GM13976 (cell line): ENCODE measurements around the gene AQP12B.

ENCODE experiments used
- DNase-seq: peaks from one replicate; pipeline ENCODE4 v3.0.0; 2012; ENCODE audit warnings: low spot score
- in situ Hi-C: fragments of 300-500 bp; cut with MboI; formaldehyde crosslinking; loops from one replicate; pipeline ENCODE4 v1.12.0; 2022; ENCODE audit warnings: low sequenced_read_pairs, mixed read lengths, inconsistent platforms; ENCODE audit not compliant: unreplicated experiment
- TF ChIP-seq, protein P1 (sequence below): IDR thresholded peaks from 2 replicates; pipeline ENCODE4 v1.5.1; 2012; ENCODE audit warnings: borderline replicate concordance, mild to moderate bottlenecking; ENCODE audit not compliant: insufficient read depth; ENCODE audit errors: extremely low read depth, missing control alignments, control extremely low read depth

The AQP12B gene

DNA sequence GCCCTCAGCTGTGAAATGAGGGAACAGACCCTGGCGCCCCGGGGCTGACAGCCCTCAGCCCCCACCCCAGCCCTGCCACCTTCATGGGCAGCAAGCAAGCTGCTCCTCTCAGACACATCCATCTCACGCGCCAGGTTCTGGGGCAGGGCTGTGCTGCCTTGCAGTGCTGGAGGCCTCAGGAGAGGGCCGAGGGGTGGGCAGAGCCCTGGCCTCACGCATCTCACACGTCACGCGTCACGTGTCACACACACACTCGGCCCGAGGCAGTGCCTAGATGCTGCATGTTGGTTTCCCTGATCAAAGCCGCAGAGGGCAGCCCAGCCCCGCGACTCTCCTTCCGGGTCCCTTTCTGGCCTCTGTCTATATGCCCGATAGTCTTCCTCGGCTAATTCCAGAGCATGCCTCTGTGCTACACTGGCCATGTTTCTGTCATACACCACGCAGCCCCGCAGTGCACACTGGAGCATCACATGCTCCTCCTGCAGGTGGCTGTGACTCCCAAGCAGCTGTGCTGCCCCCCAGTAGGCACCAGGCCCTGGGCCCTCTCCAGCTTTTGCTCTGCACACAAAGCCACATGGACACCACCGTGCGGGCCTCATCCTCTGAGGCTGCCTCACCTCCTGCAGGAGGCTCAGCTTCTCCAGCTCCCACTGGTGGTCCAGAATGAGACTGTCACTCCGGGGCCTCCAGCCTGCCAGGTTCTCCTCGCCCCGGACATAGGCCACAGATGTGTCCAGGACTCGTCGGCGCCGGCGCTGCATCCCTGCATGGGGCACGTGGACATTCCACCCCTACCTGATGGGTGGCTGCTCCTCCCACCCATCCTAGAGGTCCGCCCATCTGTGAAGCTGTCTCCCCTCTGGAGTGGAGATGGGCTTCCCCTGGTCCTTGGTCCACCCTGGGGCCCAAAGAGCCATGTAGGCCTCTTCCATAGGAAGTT, 40.4 kb upstream of the AQP12B start:
- TF ChIP-seq, protein P1, sequence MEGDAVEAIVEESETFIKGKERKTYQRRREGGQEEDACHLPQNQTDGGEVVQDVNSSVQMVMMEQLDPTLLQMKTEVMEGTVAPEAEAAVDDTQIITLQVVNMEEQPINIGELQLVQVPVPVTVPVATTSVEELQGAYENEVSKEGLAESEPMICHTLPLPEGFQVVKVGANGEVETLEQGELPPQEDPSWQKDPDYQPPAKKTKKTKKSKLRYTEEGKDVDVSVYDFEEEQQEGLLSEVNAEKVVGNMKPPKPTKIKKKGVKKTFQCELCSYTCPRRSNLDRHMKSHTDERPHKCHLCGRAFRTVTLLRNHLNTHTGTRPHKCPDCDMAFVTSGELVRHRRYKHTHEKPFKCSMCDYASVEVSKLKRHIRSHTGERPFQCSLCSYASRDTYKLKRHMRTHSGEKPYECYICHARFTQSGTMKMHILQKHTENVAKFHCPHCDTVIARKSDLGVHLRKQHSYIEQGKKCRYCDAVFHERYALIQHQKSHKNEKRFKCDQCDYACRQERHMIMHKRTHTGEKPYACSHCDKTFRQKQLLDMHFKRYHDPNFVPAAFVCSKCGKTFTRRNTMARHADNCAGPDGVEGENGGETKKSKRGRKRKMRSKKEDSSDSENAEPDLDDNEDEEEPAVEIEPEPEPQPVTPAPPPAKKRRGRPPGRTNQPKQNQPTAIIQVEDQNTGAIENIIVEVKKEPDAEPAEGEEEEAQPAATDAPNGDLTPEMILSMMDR: no peak
- no peak for DNase-seq
- in situ Hi-C loops: loop anchor here (25.0 kb wide), 1 partner anchor 211 kb away; no protein-coding TSS in a partner anchor

DNA sequence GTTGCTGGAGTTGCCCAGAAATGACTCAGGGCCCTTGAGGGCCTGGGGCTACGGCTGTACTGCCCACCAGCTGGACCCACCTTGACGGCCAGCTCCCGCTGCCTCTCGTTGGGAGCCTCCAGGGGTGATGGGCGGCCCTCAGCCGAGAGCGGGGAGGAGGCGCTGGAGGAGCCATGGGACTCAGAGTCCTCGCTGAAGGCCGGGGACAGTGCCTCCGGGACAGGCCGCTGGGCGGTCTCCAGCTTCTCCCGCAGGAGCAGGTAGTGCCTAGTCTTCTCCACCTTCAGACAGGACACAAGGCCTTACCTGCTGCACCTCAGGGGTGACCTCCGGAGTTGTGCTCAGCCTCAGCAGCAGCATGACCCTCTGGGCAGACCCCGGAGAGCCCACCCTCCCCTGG, 39.7 kb upstream of the AQP12B start:
- in situ Hi-C loops: loop anchor here (25.0 kb wide), 1 partner anchor 210 kb away; no protein-coding TSS in a partner anchor
- TF ChIP-seq, protein P1: no peak
- no peak for DNase-seq

DNA sequence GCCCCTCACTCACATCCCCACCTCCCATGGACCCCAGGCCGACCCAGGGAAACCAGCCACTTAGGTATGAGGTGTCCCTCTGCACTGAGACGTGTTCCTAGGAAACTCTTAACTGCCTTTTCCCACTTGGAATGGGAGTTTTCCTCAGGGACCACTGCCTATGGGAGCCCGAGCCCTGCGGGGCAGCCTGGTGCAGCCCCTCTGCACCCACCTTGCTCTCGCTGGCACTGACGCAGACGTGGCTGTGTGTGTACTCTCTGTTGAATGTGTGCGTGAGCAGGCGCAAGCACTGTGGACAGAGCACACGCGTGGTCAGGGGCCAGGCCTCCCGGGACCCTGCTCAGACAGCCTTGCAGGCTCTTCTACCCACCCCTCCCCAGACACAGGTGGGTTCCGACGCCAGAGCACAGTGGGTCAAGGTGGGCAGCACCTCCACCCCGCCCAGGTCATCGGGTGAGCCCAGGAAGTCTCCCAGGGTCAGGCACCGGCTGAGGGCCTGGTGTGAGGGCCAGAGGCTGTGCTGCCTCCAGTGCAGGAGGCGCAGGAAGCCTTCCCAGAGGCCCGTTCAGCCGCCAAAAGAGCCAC, 39.0 kb upstream of the AQP12B start:
- in situ Hi-C loops: loop anchor here (25.0 kb wide), 1 partner anchor 209 kb away; no protein-coding TSS in a partner anchor
- no peak for DNase-seq
- TF ChIP-seq, protein P1: no peak

DNA sequence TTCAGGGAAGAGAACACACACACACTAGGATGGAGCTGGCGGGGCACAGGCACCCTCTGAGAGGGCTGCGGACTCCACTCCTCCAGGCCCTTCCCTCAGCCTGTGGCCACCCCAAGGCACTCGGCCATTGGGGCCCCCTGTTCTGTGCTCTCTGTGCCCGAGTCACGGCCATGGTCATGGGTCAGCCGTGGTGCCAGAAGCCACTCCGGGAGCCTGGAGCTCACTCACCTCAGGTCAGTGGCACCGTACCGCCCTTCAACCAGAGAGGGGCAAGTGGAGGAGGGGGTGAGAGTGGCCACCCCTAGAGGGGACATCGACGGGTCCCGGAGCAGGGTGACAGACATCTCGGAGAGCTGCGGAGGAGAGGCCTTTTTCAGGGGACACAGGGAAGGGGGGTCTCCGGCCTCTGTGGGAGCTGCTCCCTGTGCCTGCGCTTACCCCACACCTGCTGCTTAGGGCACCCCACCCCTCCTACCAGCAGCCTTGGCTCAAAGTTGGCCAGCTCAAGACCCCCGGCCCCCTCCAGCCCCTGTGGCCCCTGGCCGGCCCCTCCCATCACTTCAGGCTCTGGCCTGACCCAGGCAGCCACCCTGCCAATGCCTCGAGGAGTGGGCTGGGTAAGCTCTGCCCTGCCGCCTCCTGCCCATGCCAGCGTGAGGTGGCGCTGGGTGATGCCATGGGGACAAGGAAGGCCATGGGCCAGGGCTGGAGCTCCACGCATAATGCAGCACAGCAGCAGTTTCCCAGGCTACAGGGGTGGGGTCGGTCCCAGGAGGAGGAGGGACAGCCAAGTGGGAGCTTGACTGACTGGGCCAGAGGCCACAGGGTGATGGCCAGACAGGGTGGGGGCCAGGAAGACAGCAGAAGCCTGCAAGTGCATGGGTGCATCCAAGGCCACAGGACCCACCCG, 38.3 kb upstream of the AQP12B start:
- TF ChIP-seq, protein P1: no peak
- in situ Hi-C loops: loop anchor here (25.0 kb wide), 1 partner anchor 209 kb away; no protein-coding TSS in a partner anchor
- no peak for DNase-seq

DNA sequence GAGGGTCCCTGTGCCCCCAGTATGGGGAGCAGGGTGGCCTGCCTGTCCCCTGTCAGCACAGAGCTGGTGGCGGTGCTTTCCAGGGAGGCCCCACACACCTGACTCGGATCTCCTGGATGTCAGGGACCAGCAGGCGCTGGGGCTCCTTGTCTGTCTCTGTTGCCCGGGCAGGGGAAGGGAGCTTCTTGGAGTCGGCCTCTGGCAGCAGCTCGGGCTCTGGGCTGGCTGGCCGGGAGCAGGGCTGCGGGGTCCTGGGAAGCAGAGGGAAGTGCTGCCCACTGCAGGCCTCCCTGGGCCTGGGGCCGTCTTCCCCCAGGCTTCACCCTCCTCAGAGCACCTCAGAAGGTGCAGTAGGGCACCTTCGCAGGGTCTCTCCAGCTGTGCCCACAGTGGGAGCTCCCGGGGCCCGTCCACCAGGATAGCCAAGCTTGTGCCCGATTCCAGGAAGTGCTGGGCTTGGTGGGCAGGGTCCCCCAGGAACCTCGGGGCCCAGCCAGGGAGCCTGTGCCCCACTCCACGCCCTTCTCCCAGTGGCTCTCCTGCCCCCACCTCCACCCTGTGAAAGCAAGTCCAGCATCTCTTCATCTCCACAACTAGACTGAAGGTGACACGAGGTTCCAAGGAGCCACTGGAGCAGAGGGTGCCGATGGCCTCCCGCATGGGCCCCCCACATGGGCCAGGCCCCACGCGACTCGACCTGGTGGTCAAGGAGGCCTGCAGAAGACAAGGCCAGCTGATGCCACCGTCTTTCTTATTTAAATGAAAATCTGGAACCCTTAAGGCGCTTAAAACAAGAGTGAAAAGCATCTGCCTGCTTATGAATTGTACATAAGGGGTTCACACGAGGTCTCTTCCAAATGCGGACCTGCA, 37.2 kb upstream of the AQP12B start:
- no peak for DNase-seq
- TF ChIP-seq, protein P1: no peak
- in situ Hi-C loops: loop anchor here (25.0 kb wide), 1 partner anchor 208 kb away; no protein-coding TSS in a partner anchor
